Measurements from ENCODE around the gene ARHGAP28.

ARHGAP28 gene

GRCh38 chr18:6782861-6783260 lies 53.3 kb downstream of the ARHGAP28 start:
- DNase-seq (ENCODE audit: extremely low read depth, low read depth): no peak
- TF ChIP-seq CTCF (IDR thresholded peaks at IDR 0.05; ENCODE audit: low read depth, low read length, missing control alignments): no peak
- no peak overlapping the region for H3K4me3 ChIP-seq (replicated peaks; ENCODE audit: low read depth, low read length)

- H3K4me3 ChIP-seq (replicated peaks; ENCODE audit: low read depth, low read length): no peak overlapping the region
- no peak for DNase-seq (ENCODE audit: extremely low read depth, low read depth)
- no peak for TF ChIP-seq CTCF (IDR thresholded peaks at IDR 0.05; ENCODE audit: low read depth, low read length, missing control alignments)
These were observed 54.5 kb downstream of the ARHGAP28 start for GRCh38 chr18:6784046-6784445.

- TF ChIP-seq CTCF (IDR thresholded peaks at IDR 0.05; ENCODE audit: low read depth, low read length, missing control alignments): no peak
- no peak overlapping the region for H3K4me3 ChIP-seq (replicated peaks; ENCODE audit: low read depth, low read length)
- DNase-seq (ENCODE audit: extremely low read depth, low read depth): no peak
These were observed 55.5 kb downstream of the ARHGAP28 start for GRCh38 chr18:6785001-6785400.

GRCh38 chr18:6785411-6785810 lies 55.9 kb downstream of the ARHGAP28 start:
- DNase-seq (ENCODE audit: extremely low read depth, low read depth): no peak
- TF ChIP-seq CTCF (IDR thresholded peaks at IDR 0.05; ENCODE audit: low read depth, low read length, missing control alignments): no peak

GRCh38 chr18:6792391-6792790 lies 62.9 kb downstream of the ARHGAP28 start:
- no peak overlapping the region for H3K4me3 ChIP-seq (replicated peaks; ENCODE audit: low read depth, low read length)
- no peak for TF ChIP-seq CTCF (IDR thresholded peaks at IDR 0.05; ENCODE audit: low read depth, low read length, missing control alignments)
- no peak for DNase-seq (ENCODE audit: extremely low read depth, low read depth)

More at GRCh38 chr18:6785411-6785810, 55.9 kb downstream of the ARHGAP28 start:
- no peak overlapping the region for H3K4me3 ChIP-seq (replicated peaks; ENCODE audit: low read depth, low read length)

GRCh38 chr18:6793455-6793854 lies 63.9 kb downstream of the ARHGAP28 start:
- no peak overlapping the region for H3K4me3 ChIP-seq (replicated peaks; ENCODE audit: low read depth, low read length)
- no peak for DNase-seq (ENCODE audit: extremely low read depth, low read depth)

More at GRCh38 chr18:6793455-6793854, 63.9 kb downstream of the ARHGAP28 start:
- no peak for TF ChIP-seq CTCF (IDR thresholded peaks at IDR 0.05; ENCODE audit: low read depth, low read length, missing control alignments)
